GM19328 (cell line): ENCODE data around the gene CENPE.
"Not testable (repeated sequence)": the region's sequence is repeated elsewhere in the genome, so short reads cannot be mapped to it uniquely, and the experiment has no call there.

Source experiments
- ATAC-seq: cut with Tn5 transposase; IDR thresholded peaks from one replicate; pipeline ENCODE4 v1.9.1; 2021; ENCODE audit warnings: mild to moderate bottlenecking, moderate library complexity; ENCODE audit not compliant: unreplicated experiment

The CENPE gene

GRCh38 chr4:103198111-103198765 lies at the start of gene CENPE:
TSS of gene CENPE (minus strand) at chr4:103198343. CDS start at chr4:103198319, 24 bp downstream.
- peak; percentile 96 for ATAC-seq

GRCh38 chr4:103244251-103244650 lies 46.1 kb upstream of the CENPE start:
- ATAC-seq: no peak

- not testable (repeated sequence) for ATAC-seq
These were observed 32.8 kb upstream of the CENPE start for GRCh38 chr4:103230938-103231337.

GRCh38 chr4:103223556-103223955 lies 25.4 kb upstream of the CENPE start:
- ATAC-seq: not testable (repeated sequence)

- ATAC-seq: no peak
These were observed 9.5 kb upstream of the CENPE start for GRCh38 chr4:103207673-103208072.

- no peak for ATAC-seq
These were observed 6.0 kb upstream of the CENPE start for GRCh38 chr4:103204111-103204510.

- ATAC-seq: no peak
These were observed 3.6 kb upstream of the CENPE start for GRCh38 chr4:103201724-103202123.

- no peak for ATAC-seq
These were observed 3.1 kb upstream of the CENPE start for GRCh38 chr4:103201253-103201652.

GRCh38 chr4:103199009-103199408 lies 866 bp upstream of the CENPE start:
- ATAC-seq: no peak

- ATAC-seq: peak; percentile 41
These were observed 405 bp downstream of the CENPE start for GRCh38 chr4:103197765-103198110.

- ATAC-seq: no peak
These were observed 4.7 kb downstream of the CENPE start for GRCh38 chr4:103193457-103193856.

- ATAC-seq: no peak
These were observed 27.1 kb downstream of the CENPE start for GRCh38 chr4:103171006-103171405.

- ATAC-seq: not testable (repeated sequence)
These were observed 28.4 kb downstream of the CENPE start for GRCh38 chr4:103169750-103170149.

GRCh38 chr4:103168993-103169392 lies 29.1 kb downstream of the CENPE start:
- ATAC-seq: no peak

- no peak for ATAC-seq
These were observed 36.0 kb downstream of the CENPE start for GRCh38 chr4:103162176-103162575.

- no peak for ATAC-seq
These were observed 39.4 kb downstream of the CENPE start for GRCh38 chr4:103158760-103159159.

GRCh38 chr4:103156106-103156505 lies 42.0 kb downstream of the CENPE start:
- ATAC-seq: no peak

GRCh38 chr4:103152381-103152780 lies 45.8 kb downstream of the CENPE start:
- ATAC-seq: no peak

- ATAC-seq: no peak
These were observed 47.5 kb downstream of the CENPE start for GRCh38 chr4:103150677-103151076.

GRCh38 chr4:103144926-103145325 lies 53.2 kb downstream of the CENPE start:
- ATAC-seq: no peak

- ATAC-seq: no peak
These were observed 60.7 kb downstream of the CENPE start for GRCh38 chr4:103137446-103137827.

- ATAC-seq: no peak
These were observed 61.3 kb downstream of the CENPE start for GRCh38 chr4:103136671-103137445.
